ENCODE data around the gene LRRC2. TPM values are rescaled to one million over a fixed set of nuclear protein-coding genes. Genes with fewer than 3 reads are reported as not detected.
A peak's percentile ranks its signal among the peaks of the same experiment; 100 is the strongest.

The LRRC2 gene
- total and polyA plus RNA-seq, 9 of the 15 experiments (the other 6 are each of a cell fraction or from before 2014, with no cell fraction given) = 0.01 to 0.04 (median 0.03) TPM; not detected in 5

GRCh38 chr3:46484911-46485778 is 81.0 kb downstream of the LRRC2 start:
- Histone ChIP-seq H3K79me2 (ENCODE audit: control insufficient read depth, insufficient read depth, low read length) (no peaks in the 10 kb centered on the region), H3K4me1 (replicated peaks in 1 of 2; ENCODE audit: control insufficient read depth in 2 of 2, insufficient read depth in 2 of 2, low read length in 2 of 2) (peaks cover 12 to 18% of the 10 kb centered on the region in 2 experiments; a peak in 4 of 5 replicates), H3K27me3 (ENCODE audit: control insufficient read depth in 2 of 2, insufficient read depth in 2 of 2, low read length in 2 of 2) (peaks cover 9 to 10% of the 10 kb centered on the region in 2 experiments; a peak in 4 of 5 replicates), H3K4me3 (no peak overlapping the region), H3K36me3 (ENCODE audit: control insufficient read depth, insufficient read depth, low read length) (no peaks in the 10 kb centered on the region), H3K27ac (ENCODE audit: extremely low read depth, low read depth, low read length) (no peak overlapping the region), H2AFZ (ENCODE audit: low read depth, low read length) (0 out of 2 replicates have a peak overlapping the region, but pooled peaks have one; percentile 21), H3K4me2 (ENCODE audit: insufficient read depth, low read length) (no peak overlapping the region), H4K20me1 (replicated peaks; ENCODE audit: control insufficient read depth, insufficient read depth, low read length) (0 out of 2 replicates have a peak, but pooled peaks cover 3% of the 10 kb centered on the region), H3K9me3 (replicated peaks; ENCODE audit: control insufficient read depth, insufficient read depth, low read depth, low read length) (no peaks in the 10 kb centered on the region), H3K9ac (ENCODE audit: insufficient read depth in 1 of 2, low read depth in 2 of 2, low read length in 2 of 2) (peak overlapping the region in 1 of 2 experiments; percentile 40; a peak in 2 of 4 replicates), H3K9me1 (ENCODE audit: control insufficient read depth, insufficient read depth, low read length) (peaks cover 2% of the 10 kb centered on the region)
- POLR2A ChIA-PET = interaction anchor here (1.0 to 2.6 kb wide), 6 partner anchors 10 to 145 kb away, joined by 3 to 12 read pairs (median 4); partner anchors contain the start of genes CCR5AS and CCRL2
- ATAC-seq (no peak), FAIRE-seq (no peak), DNase-seq (ENCODE audit: extremely low read depth in 1 of 4, low spot score in 3 of 4) (peak in 2 of 4 experiments; percentile 56 to 63)
- CTCF ChIA-PET (ENCODE audit: low intra/inter-chr PET ratio) = interaction anchor here (0.7 to 1.7 kb wide), 2 partner anchors 69 to 74 kb away, joined by 3 to 6 read pairs; no protein-coding TSS in a partner anchor
- in situ Hi-C loops (cut with MboI) = loop anchor here (5.0 kb wide), 2 partner anchors 72 to 152 kb away; no protein-coding TSS in a partner anchor
- intact Hi-C loops (cut with micrococcal nuclease) = loop anchor here (1.0 kb wide), 1 partner anchor 57 kb away; no protein-coding TSS in a partner anchor
- 12% methylated on average over 10 of the region's 10 CpGs for WGBS (ENCODE audit: insufficient coverage, low coverage, missing lambda C conversion rate)
- BruUV-seq (replicated peaks) = no TSS peak
- peak; percentile 55; the same call in 1 of the 2 replicates for TF ChIP-seq CREM (IDR thresholded peaks at IDR 0.05; ENCODE audit: low read depth)
- TF ChIP-seq TRIM24 (IDR thresholded peaks at IDR 0.05) = peak in 1 of 2 experiments; percentile 17; a peak in 1 of 4 replicates
- no peak for TF ChIP-seq ZNF224 (CRISPR knock-in tag; IDR thresholded peaks at IDR 0.05)
- peak; percentile 70 for TF ChIP-seq CBFA2T2 (conservative IDR thresholded peaks at IDR 0.05)
- TF ChIP-seq E2F6 (IDR thresholded peaks at IDR 0.05; ENCODE audit: borderline replicate concordance in 1 of 2, extremely low read depth in 1 of 2, insufficient read depth in 1 of 2, insufficient read length in 1 of 2, low read depth in 1 of 2, low read length in 1 of 2, poor library complexity in 1 of 2, severe bottlenecking in 1 of 2) = peak in 1 of 2 experiments; percentile 13
- TF ChIP-seq ZSCAN32 (CRISPR knock-in tag; IDR thresholded peaks at IDR 0.05) = no peak
- TF ChIP-seq RFX1 (IDR thresholded peaks at IDR 0.05) = no peak
- no peak for TF ChIP-seq SLC30A9 (CRISPR knock-in tag; IDR thresholded peaks at IDR 0.05)
- TF ChIP-seq SPI1 (IDR thresholded peaks at IDR 0.05; ENCODE audit: borderline replicate concordance, low read depth, low read length) = peak; percentile 54; the same call in 1 of the 2 replicates
- TF ChIP-seq ZBTB8A (IDR thresholded peaks at IDR 0.05; ENCODE audit: partially characterized antibody) = no peak
- TF ChIP-seq ARID1B (IDR thresholded peaks at IDR 0.05) = peak; percentile 36; the same call in 1 of the 2 replicates
- peak; percentile 33; the same call in 1 of the 2 replicates for TF ChIP-seq TAL1 (IDR thresholded peaks at IDR 0.05)
- TF ChIP-seq TRIM28 (IDR thresholded peaks at IDR 0.05) = no peak
- TF ChIP-seq HMGN3 (IDR thresholded peaks at IDR 0.05; ENCODE audit: borderline replicate concordance, extremely low read depth, insufficient read length, low read depth, low read length) = peak; percentile 23
- TF ChIP-seq FOS (IDR thresholded peaks at IDR 0.05; ENCODE audit: extremely low read depth, insufficient read length) = no peak
- no peak for TF ChIP-seq KDM5B (IDR thresholded peaks at IDR 0.05; ENCODE audit: insufficient replicate concordance, low read depth, low read length)
- no peak for TF ChIP-seq ZFP36 (IDR thresholded peaks at IDR 0.05; ENCODE audit: low read depth, low read length, partially characterized antibody)
- TF ChIP-seq ATF3 (IDR thresholded peaks at IDR 0.05) = 0 out of 2 replicates have a peak, but pooled peaks have one; percentile 19
- TF ChIP-seq ATF3 (CRISPR knock-in tag; conservative IDR thresholded peaks at IDR 0.05) = no peak
- TF ChIP-seq SMAD2 (IDR thresholded peaks at IDR 0.05; ENCODE audit: low read depth, low read length) = no peak
- no peak for TF ChIP-seq ZFP1 (CRISPR knock-in tag; IDR thresholded peaks at IDR 0.05)
